Gastroesophageal sphincter (tissue), 4 donors: ENCODE data around the gene AGBL1. TPM values are rescaled to one million over a fixed set of nuclear protein-coding genes. Genes with fewer than 3 reads are reported as not detected.

Experiments
- ATAC-seq: fragments of 150-250 bp; one replicate; pipeline ENCODE4 v1.9.1; 2016; ENCODE audit warnings: mild to moderate bottlenecking, moderate library complexity
- H3K27ac ChIP-seq, 4 donors: fragments of 200-600 bp; sonication (generic) in 3 of 4; 1 replicate in 3 of 4; 2 replicates in 1 of 4; pipeline ENCODE4 v1.5.1; 2016 to 2019
- H3K27me3 ChIP-seq: fragments of 200-600 bp; sonication (generic); one replicate; pipeline ENCODE4 v1.5.1; 2019
- H3K36me3 ChIP-seq, 2 donors: fragments of 200-600 bp; sonication (generic); one replicate each; pipeline ENCODE4 v1.5.1; 2019; ENCODE audit warnings: control low read depth in 1 of 2
- H3K4me1 ChIP-seq, 3 donors: fragments of 200-600 bp; sonication (generic); 1 replicate in 2 of 3; 2 replicates in 1 of 3; pipeline ENCODE4 v1.5.1; 2016 to 2019; ENCODE audit warnings: control low read depth in 2 of 3
- H3K4me3 ChIP-seq, 2 donors: fragments of 200-600 bp; sonication (generic); one replicate each; pipeline ENCODE4 v1.5.1; 2019; ENCODE audit warnings: mild to moderate bottlenecking in 1 of 2, moderate library complexity in 1 of 2
- H3K9me3 ChIP-seq, 3 donors: fragments of 200-600 bp; sonication (generic); one replicate each; pipeline ENCODE4 v1.5.1; 2017 to 2019; ENCODE audit warnings: control low read depth in 2 of 3
- CTCF ChIP-seq, 4 experiments: fragments of 200-600 bp in 2 of 4; fragments of 450-650 bp in 2 of 4; sonication (generic) in 1 of 4; IDR thresholded peaks; one replicate each; pipeline ENCODE4 v1.5.1; 2017 to 2019; ENCODE audit warnings: antibody characterized with exemption in 4 of 4, mild to moderate bottlenecking in 2 of 4, moderate library complexity in 2 of 4
- EP300 ChIP-seq: sonication (generic); formaldehyde crosslinking; IDR thresholded peaks from one replicate; pipeline ENCODE4 v1.6.1; 2017; ENCODE audit warnings: antibody characterized with exemption, mild to moderate bottlenecking
- POLR2A ChIP-seq, 2 donors: fragments of 450-650 bp; IDR thresholded peaks; one replicate each; pipeline ENCODE4 v1.6.1; 2017; ENCODE audit warnings: antibody characterized with exemption in 2 of 2, mild to moderate bottlenecking in 2 of 2, moderate library complexity in 1 of 2
- POLR2AphosphoS5 ChIP-seq: sonication (generic); formaldehyde crosslinking; IDR thresholded peaks from one replicate; pipeline ENCODE4 v1.6.1; 2017; ENCODE audit warnings: antibody characterized with exemption
- WGBS, 2 donors: methylation state at CpG; one replicate each; pipeline ENCODE4 v1.1.5; 2018; ENCODE audit warnings: low coverage in 1 of 2; 5-methylcytosine and 5-hydroxymethylcytosine counted together
- total RNA-seq, 4 donors: library from RNA; depleted of rRNA; stranded (reverse); fragments of >200 nt; gene quantifications; one replicate each; pipeline ENCODE4 v1.1.0, GENCODE V29; 2016

The AGBL1 gene
- total RNA-seq, 4 donors from 2014 or later, result 0.12 to 0.13 TPM; not detected in 2

GRCh38 chr15:86744198-86744780 is 664.6 kb downstream of the AGBL1 start:
- Histone ChIP-seq H3K9me3 (no peaks in the 10 kb centered on the region), H3K36me3 (no peaks in the 10 kb centered on the region), H3K27me3 (no peaks in the 10 kb centered on the region), H3K4me3 (no peak overlapping the region), H3K4me1 (no peaks in the 10 kb centered on the region), H3K27ac (no peak overlapping the region)
- TF ChIP-seq CTCF (IDR thresholded peaks at IDR 0.05), result no peak
- TF ChIP-seq POLR2AphosphoS5, result no peak
- 74 to 82% methylated on average over 5 to 7 of the region's 7 CpGs for WGBS, 2 donors
- no peak for ATAC-seq

- 57 to 84% methylated on average over 1 of the region's 1 CpG for WGBS, 2 donors
- no peak for ATAC-seq
- H3K4me3 ChIP-seq, result no peak overlapping the region
- no peak for TF ChIP-seq POLR2AphosphoS5
- no peak for TF ChIP-seq POLR2A (IDR thresholded peaks at IDR 0.05)
- TF ChIP-seq EP300, result no peak
- TF ChIP-seq CTCF (IDR thresholded peaks at IDR 0.05), result no peak
- no peaks in the 10 kb centered on the region for H3K36me3 ChIP-seq
- no peaks in the 10 kb centered on the region for H3K27me3 ChIP-seq
- no peaks in the 10 kb centered on the region for H3K9me3 ChIP-seq
- no peak overlapping the region for H3K27ac ChIP-seq
- no peaks in the 10 kb centered on the region for H3K4me1 ChIP-seq
These were observed 671.4 kb downstream of the AGBL1 start for GRCh38 chr15:86751116-86751515.

GRCh38 chr15:86754846-86755245 is 675.2 kb downstream of the AGBL1 start:
- H3K9me3 ChIP-seq, result no peaks in the 10 kb centered on the region
- TF ChIP-seq EP300, result no peak
- TF ChIP-seq POLR2A (IDR thresholded peaks at IDR 0.05), result no peak
- no peak for TF ChIP-seq CTCF (IDR thresholded peaks at IDR 0.05)
- TF ChIP-seq POLR2AphosphoS5, result no peak
- H3K36me3 ChIP-seq, result no peaks in the 10 kb centered on the region
- H3K27ac ChIP-seq, result no peak overlapping the region
- no peak for ATAC-seq
- no peaks in the 10 kb centered on the region for H3K27me3 ChIP-seq
- no peak overlapping the region for H3K4me3 ChIP-seq
- 60% methylated on average over 2 of the region's 3 CpGs; no CpG with 5 or more reads in 1 of the 2 donors for WGBS, 2 donors
- peaks cover 0 to 8% (median 0%) of the 10 kb centered on the region in 3 donors for H3K4me1 ChIP-seq

GRCh38 chr15:86756688-86757087 is 677.0 kb downstream of the AGBL1 start:
- Histone ChIP-seq H3K27me3 (no peaks in the 10 kb centered on the region), H3K27ac (no peak overlapping the region), H3K4me1 (peaks cover 0 to 17% (median 0%) of the 10 kb centered on the region in 3 donors), H3K9me3 (no peaks in the 10 kb centered on the region), H3K36me3 (no peaks in the 10 kb centered on the region), H3K4me3 (no peak overlapping the region)
- no peak for ATAC-seq
- no peak for TF ChIP-seq EP300
- no peak for TF ChIP-seq POLR2A (IDR thresholded peaks at IDR 0.05)
- TF ChIP-seq POLR2AphosphoS5, result no peak
- TF ChIP-seq CTCF (IDR thresholded peaks at IDR 0.05), result no peak
- WGBS, 2 donors, result 95 to 96% methylated on average over 3 of the region's 3 CpGs

GRCh38 chr15:86759800-86760523 is 680.3 kb downstream of the AGBL1 start:
- H3K36me3 ChIP-seq, result no peaks in the 10 kb centered on the region
- H3K9me3 ChIP-seq, result no peaks in the 10 kb centered on the region
- H3K27ac ChIP-seq, result no peak overlapping the region
- H3K4me3 ChIP-seq, result no peak overlapping the region
- H3K27me3 ChIP-seq, result no peaks in the 10 kb centered on the region
- ATAC-seq, result no peak
- 23 to 52% methylated on average over 4 to 5 of the region's 5 CpGs for WGBS, 2 donors
- no peak for TF ChIP-seq EP300
- TF ChIP-seq POLR2AphosphoS5, result no peak
- peaks cover 0 to 17% (median 0%) of the 10 kb centered on the region in 3 donors for H3K4me1 ChIP-seq
